Stimulated activated CD8-positive, alpha-beta memory T cell treated with anti-CD3 and anti-CD28 coated beads, Interleukin-12 subunit alpha, Interleukin-12 subunit beta, amount 100 ng/mL, for 24 hours (primary cell): ENCODE results near the gene TAC3.
"Not testable (repeated sequence)": the region's sequence is repeated elsewhere in the genome, so short reads cannot be mapped to it uniquely, and the experiment has no call there.

Experiments used
- DNase-seq: peaks from one replicate; pipeline ENCODE4 v3.0.0-alpha.2; 2020; ENCODE audit errors: extremely low read depth

TAC3 gene

DNA sequence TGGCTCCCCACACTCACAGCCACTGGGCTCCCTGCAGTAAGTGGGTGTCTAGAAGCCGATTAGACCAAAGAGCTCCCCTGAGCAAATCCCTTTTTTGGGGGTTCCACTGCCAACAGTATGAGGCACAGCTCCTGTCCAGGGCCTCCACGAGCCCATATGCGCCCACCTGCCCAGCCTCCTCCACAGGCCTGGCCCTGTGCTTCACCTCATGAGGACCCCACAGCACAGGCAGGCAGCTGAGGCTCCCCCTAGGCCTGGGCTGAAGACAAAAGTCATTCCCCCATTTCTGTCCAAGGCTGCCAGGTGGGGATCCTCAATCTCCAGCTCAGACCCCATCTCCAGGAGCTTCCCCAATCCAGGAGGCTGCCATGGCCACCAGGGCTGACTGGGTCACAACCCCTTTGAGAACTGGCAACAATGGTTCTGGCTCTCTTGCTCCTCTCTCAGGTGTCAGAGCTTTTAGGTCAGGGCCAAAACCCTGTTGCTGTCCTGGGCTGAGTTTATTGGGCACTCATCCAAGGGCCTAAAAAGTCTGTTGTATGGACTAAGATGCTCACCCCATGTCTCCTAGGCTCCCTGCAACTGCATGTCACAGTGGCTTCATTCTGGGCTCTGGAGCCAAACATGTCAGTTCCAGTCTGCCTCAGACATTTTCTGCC lies 33.6 kb downstream of the TAC3 start:
- not testable (repeated sequence) for DNase-seq

DNA sequence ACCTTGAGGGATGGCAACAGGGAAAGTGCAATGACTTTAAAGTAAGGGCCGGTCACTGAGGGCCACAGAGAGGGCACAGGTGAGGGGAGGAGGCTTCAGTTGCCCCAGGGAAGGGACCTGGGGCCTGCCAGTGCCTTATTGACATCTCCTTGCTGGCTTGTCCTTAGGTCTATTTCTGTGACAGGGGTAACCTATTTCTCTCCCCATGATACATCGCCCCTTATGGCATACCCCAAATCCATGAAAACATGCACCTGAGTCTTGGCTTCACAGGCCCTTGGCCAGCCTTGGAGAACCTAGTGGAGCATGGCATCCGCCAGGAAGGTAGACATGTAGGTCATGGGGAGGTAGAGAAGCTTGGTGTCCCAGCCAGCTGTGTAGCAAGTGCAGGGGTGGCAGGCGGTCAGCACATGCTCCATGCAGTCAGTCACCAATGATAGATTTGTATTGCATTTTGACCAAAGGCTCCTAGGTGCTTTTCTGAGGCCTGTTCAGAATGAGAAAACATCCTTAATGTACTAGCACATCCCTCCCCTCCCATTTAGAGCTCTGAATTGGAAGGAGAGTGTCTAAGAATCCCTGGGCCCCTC lies 35.3 kb downstream of the TAC3 start:
- no peak for DNase-seq

DNA sequence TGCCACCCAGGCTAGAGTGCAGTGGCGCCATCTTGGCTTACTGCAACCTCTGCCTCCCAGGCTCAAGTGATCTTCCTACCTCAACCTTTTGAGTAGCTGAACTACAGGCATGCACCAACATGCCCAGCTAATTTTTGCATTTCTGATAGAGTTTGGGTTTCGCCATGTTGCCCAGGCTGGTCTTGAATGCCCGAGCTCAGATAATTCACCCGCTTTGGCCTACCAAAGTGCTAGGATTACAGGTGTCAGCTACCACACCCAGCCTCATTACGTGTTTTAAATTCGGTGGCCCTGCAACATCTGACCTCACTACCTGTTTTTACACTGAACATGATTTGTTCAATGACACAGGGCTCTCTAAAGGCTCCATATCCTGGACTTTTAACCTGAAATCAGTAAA lies 36.1 kb downstream of the TAC3 start:
- DNase-seq, result no peak

DNA sequence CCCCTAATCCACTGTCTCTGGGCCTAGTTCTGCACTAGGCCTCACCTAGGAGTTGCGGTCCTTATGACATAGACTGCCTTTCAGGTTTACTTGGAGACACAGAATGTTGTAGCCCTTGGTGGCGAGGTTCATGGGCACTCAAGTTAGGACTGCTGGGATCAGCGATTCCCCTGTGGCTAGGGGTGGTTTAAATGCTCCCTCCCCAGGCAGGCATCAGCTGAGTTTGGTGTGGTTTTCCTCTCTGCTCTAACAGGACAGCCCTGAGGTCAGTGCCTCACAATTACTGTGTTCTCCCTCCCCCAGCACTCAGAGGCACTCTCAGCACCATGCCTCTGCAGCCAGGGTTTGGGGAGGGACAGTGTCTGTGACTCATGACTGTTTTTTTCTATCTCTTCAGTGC lies 36.7 kb downstream of the TAC3 start:
- no peak for DNase-seq

DNA sequence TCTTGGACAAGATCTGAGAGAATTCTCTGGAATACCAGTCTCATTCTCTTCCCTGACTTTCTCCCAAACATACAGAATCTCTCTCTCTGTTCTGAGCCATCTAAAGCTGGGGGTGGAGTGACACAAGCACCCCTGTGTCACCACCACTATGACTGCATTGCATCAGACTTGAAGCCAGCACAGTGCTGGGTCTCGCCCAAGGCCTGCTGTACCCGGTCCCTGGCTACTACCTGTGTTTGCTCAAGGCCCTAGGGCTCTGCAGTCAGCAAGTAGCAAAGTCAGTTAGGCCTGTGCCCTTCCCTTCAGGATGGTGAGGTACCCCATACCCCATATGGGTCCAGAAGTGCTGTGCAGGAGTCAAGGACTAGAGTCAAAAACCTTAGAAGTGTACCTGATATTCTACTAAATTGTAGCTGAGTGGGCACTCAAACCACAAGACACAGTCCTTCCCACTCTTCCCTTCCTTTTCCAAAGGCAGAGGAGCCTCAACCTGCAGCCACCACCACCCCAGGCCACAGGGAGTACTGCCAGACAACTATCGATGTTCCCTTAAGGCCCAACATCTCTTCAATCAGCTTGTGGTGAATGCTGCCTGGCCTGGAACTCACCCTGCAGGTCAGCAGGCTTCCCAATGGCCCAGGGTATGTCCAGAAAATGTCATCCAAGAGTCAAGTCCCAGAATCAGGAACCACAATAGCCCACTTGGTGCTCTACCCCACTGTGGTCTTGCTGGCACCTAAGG lies 37.8 kb downstream of the TAC3 start:
- no peak for DNase-seq

DNA sequence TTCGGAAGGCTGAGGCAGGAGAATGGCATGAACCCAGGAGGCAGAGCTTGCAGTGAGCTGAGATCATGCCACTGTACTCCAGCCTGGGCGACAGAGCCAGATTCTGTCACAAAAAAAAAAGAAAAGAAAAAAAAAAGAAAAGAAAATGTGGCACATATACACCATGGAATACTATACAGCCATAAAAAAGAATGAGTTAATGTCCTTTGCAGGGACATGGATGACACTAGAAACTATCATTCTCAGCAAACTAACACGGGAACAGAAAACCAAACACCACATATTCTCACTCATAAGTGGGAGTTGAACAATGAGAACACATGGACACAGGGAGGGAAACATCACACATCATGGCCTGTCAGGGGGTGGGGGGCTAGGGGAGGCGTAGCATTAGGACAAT lies 39.0 kb downstream of the TAC3 start:
- not testable (repeated sequence) for DNase-seq

DNA sequence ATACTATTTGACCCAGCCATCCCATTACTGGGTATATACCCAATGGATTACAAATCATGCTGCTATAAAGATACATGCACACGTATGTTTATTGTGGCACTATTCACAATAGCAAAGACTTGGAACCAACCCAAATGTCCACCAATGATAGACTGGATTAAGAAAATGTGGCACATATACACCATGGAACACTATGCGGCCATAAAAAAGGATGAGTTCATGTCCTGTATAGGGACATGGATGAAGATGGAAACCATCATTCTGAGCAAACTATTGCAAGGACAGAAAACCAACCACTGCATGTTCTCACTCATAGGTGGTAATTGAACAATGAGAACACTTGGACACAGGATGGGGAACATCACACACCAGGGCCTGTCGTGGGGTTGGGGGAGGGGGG lies 42.1 kb downstream of the TAC3 start:
- not testable (repeated sequence) for DNase-seq

DNA sequence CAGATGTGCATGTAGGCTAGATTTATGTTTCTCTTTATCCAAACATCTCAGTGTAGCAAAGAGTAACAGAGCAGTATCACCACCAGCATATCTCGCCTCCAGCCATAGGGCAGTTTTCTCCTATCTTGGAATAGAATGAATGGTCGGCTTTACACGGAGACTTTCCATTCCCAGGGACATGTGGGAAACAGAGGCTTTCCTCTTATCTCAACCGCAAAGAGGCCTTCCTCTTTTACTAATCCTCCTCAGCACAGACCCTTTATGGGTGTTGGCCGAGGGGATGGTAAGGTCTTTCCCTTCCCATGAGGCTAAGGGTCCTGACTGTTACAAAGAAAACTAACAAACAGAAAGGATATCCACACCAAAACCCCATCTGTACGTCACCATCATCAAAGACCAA lies 47.4 kb downstream of the TAC3 start:
- not testable (repeated sequence) for DNase-seq

DNA sequence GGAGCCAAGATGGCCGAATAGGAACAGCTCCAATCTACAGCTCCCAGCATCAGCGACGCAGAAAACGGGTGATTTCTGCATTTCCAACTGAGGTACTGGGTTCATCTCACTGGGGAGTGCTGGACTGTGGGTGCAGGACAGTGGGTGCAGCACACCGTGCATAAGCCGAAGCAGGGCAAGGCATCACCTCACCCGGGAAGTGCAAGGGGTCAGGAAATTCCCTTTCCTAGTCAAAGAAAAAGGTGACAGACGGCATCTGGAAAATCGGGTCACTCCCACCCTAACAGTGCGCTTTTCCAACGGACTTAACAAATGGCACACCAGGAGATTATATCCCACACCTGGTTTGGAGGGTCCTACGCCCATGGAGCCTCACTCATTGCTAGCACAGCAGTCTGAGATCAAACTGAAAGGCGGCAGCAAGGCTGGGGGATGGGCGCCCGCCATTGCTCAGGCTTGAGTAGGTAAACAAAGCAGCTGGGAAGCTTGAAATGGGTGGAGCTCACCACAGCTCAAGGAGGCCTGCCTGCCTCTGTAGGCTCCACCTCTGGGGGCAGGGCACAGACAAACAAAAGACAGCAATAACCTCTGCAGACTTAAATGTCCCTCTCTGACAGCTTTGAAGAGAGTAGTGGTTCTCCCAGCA lies 50.2 kb downstream of the TAC3 start:
- not testable (repeated sequence) for DNase-seq

DNA sequence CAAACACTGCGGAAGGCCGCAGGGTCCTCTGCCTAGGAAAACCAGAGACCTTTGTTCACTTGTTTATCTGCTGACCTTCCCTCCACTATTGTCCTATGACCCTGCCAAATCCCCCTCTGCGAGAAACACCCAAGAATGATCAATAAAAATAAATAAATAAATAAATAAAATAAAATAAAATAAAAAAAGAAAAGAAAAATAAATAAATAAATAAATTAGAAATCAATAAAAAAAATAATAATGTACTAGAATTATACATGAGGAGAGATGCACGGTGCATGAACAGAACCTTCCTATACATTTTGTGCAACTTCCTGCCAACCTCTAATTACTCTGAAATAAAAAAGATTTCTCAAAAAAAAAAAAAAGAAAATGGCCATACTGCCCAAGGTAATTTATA lies 51.2 kb downstream of the TAC3 start:
- not testable (repeated sequence) for DNase-seq

DNA sequence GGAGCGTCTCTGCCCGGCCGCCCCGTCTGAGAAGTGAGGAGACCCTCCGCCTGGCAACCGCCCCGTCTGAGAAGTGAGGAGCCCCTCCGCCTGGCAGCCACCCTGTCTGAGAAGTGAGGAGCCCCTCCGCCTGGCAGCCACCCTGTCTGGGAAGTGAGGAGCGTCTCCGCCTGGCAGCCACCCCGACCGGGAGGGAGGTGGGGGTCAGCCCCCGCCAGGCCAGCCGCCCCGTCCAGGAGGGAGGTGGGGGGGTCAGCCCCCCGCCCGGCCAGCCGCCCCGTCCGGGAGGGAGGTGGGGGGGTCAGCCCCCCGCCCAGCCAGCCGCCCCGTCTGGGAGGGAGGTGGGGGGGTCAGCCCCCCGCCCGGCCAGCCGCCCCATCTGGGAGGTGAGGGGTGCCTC lies 52.8 kb downstream of the TAC3 start:
- not testable (repeated sequence) for DNase-seq

DNA sequence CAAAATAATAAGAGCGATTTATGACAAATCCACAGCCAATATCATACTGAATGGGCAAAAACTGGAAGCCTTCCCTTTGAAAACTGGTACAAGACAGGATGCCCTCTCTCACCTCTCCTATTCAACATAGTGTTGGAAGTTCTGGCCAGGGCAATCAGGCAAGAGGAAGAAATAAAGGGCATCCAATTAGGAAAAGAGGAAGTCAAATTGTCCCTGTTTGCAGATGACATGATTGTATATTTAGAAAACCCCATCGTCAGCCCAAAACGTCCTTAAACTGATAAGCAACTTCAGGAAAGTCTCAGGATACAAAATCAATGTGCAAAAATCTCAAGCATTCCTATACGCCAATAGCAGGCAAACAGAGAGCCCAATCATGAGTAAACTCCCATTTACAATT lies 54.1 kb downstream of the TAC3 start:
- DNase-seq, result not testable (repeated sequence)
